Smooth muscle cell (in vitro differentiated cells): ENCODE results near the gene TXLNA. TPM values are rescaled to one million over a fixed set of nuclear protein-coding genes. Genes with fewer than 3 reads are reported as not detected.
"Not testable (repeated sequence)": the region's sequence is repeated elsewhere in the genome, so short reads cannot be mapped to it uniquely, and the experiment has no call there.

Source experiments
- DNase-seq: peaks from one replicate; lab custom pipeline; 2025; ENCODE audit not compliant: unreplicated experiment; lab: John Stamatoyannopoulos, UW
- H2AFZ ChIP-seq: fragments of 200-600 bp; sonication (generic); 2 replicates; pipeline ENCODE4 v1.6.0; 2016; ENCODE audit warnings: antibody characterized with exemption, low read depth, mild to moderate bottlenecking
- H3F3A ChIP-seq: fragments of 200-600 bp; sonication (generic); 2 replicates; pipeline ENCODE4 v1.6.0; 2017; ENCODE audit warnings: antibody characterized with exemption, low read depth
- H3K27ac ChIP-seq: fragments of 200-600 bp; sonication (generic); 2 replicates; pipeline ENCODE4 v1.5.1; 2016; ENCODE audit warnings: low read depth, mild to moderate bottlenecking
- H3K27me3 ChIP-seq: fragments of 200-600 bp; sonication (generic); 2 replicates; pipeline ENCODE4 v1.6.1; 2016; ENCODE audit warnings: low read depth, mild to moderate bottlenecking
- H3K36me3 ChIP-seq: fragments of 200-600 bp; sonication (generic); 2 replicates; pipeline ENCODE4 v1.5.1; 2016; ENCODE audit warnings: low read depth
- H3K4me1 ChIP-seq: fragments of 200-600 bp; sonication (generic); 2 replicates; pipeline ENCODE4 v1.5.1; 2016; ENCODE audit warnings: low read depth
- H3K4me2 ChIP-seq: fragments of 200-600 bp; sonication (generic); 2 replicates; pipeline ENCODE4 v1.6.0; 2016; ENCODE audit warnings: mild to moderate bottlenecking
- H3K4me3 ChIP-seq: fragments of 200-600 bp; sonication (generic); 2 replicates; pipeline ENCODE4 v1.5.1; 2016; ENCODE audit warnings: mild to moderate bottlenecking
- H3K79me2 ChIP-seq: fragments of 200-600 bp; sonication (generic); 2 replicates; pipeline ENCODE4 v1.6.0; 2016; ENCODE audit warnings: low read depth, mild to moderate bottlenecking
- H3K9ac ChIP-seq: fragments of 200-600 bp; sonication (generic); 2 replicates; pipeline ENCODE4 v1.6.0; 2016; ENCODE audit warnings: low read depth
- H3K9me3 ChIP-seq: fragments of 200-600 bp; sonication (generic); replicated peaks from 2 replicates; pipeline ENCODE4 v1.5.1; 2016; ENCODE audit warnings: low read depth
- H4K20me1 ChIP-seq: fragments of 200-600 bp; sonication (generic); 2 replicates; pipeline ENCODE4 v1.6.0; 2016; ENCODE audit warnings: low read depth
- WGBS: methylation state at CpG from one replicate; pipeline ENCODE4 v1.1.7; 2016; ENCODE audit warnings: low lambda C conversion rate; 5-methylcytosine and 5-hydroxymethylcytosine counted together
- polyA plus RNA-seq: library from polyadenylated mRNA; unstranded; fragments of >200 nt; fragmentation: Nextera tagmentation; extraction: Ambion mirVana; gene quantifications from 2 replicates; pipeline ENCODE4 v1.2.1, GENCODE V29; 2016
- total RNA-seq: library from RNA; depleted of rRNA; stranded (reverse); fragments of >200 nt; gene quantifications from 2 replicates; pipeline ENCODE4 v1.2.3, GENCODE V29; 2014
- TF ChIP-seq, protein P1 (sequence below): fragments of 200-600 bp; sonication (generic); IDR thresholded peaks from 2 replicates; pipeline ENCODE4 v1.5.1; 2017; ENCODE audit warnings: borderline replicate concordance, mild to moderate bottlenecking, antibody characterized with exemption; ENCODE audit not compliant: insufficient read depth, poor library complexity, severe bottlenecking

The TXLNA gene
- total and polyA plus RNA-seq, 2 experiments from 2014 or later, result 42.0 to 42.7 TPM

DNA sequence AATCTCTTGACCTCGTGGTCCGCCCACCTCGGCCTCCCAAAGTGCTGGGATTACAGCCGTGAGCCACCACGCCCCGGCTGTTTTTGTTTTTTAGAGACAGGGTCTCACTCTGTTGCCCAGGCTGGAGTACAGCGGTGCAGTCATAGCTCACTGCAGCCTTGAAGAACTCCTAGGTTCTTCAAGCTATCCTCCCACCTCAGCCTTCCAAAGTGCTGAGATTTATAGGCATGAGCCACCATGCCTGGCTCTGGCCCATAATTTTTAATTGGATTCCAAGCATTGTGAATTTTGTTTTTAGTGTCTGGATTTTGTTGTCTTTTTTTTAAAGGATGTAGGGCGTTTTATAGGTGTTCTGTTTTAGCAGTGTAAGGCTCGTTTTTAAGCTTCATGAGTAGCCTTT, 28.6 kb upstream of the TXLNA start:
- H3K4me2 ChIP-seq, result peak overlapping the region; percentile 41
- H3K9ac ChIP-seq, result no peak overlapping the region
- 66% methylated on average over 9 of the region's 9 CpGs for WGBS
- H3K79me2 ChIP-seq, result peaks cover 69% of the 10 kb centered on the region
- peak overlapping the region; percentile 64 for H3K27ac ChIP-seq
- peaks cover 11% of the 10 kb centered on the region for H3K4me1 ChIP-seq
- no peaks in the 10 kb centered on the region for H3K27me3 ChIP-seq
- TF ChIP-seq, protein P1, sequence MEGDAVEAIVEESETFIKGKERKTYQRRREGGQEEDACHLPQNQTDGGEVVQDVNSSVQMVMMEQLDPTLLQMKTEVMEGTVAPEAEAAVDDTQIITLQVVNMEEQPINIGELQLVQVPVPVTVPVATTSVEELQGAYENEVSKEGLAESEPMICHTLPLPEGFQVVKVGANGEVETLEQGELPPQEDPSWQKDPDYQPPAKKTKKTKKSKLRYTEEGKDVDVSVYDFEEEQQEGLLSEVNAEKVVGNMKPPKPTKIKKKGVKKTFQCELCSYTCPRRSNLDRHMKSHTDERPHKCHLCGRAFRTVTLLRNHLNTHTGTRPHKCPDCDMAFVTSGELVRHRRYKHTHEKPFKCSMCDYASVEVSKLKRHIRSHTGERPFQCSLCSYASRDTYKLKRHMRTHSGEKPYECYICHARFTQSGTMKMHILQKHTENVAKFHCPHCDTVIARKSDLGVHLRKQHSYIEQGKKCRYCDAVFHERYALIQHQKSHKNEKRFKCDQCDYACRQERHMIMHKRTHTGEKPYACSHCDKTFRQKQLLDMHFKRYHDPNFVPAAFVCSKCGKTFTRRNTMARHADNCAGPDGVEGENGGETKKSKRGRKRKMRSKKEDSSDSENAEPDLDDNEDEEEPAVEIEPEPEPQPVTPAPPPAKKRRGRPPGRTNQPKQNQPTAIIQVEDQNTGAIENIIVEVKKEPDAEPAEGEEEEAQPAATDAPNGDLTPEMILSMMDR, result no peak
- no peak for DNase-seq
- H2AFZ ChIP-seq, result no peak overlapping the region
- peaks cover 7% of the 10 kb centered on the region for H3F3A ChIP-seq
- H3K9me3 ChIP-seq, result no peaks in the 10 kb centered on the region
- H3K36me3 ChIP-seq, result no peaks in the 10 kb centered on the region
- H3K4me3 ChIP-seq, result no peak overlapping the region
- peaks cover 81% of the 10 kb centered on the region for H4K20me1 ChIP-seq

DNA sequence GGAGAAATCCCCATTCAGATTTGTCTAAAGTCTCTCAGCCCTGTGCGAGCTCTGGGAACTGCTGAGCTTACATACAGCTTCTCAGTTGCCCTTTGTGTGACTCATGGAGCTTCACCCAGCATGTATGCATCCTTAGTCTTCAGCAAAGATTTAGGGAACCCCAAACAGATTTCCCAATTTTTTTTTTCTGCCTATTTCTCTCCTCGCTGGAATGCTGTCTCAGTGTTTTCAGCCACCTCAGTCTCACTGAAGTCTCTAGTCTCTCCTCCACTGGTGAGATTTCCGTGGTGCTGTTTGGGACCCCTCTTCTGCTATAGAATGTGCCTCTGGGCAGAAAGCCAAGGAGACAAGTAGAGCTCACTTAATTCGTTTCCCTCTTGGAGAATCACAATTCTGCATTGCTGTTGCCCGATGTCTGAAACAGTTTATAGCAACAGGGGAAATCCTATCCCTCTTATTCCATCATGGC, 28.1 kb upstream of the TXLNA start:
- no peaks in the 10 kb centered on the region for H3K27me3 ChIP-seq
- peaks cover 7% of the 10 kb centered on the region for H3F3A ChIP-seq
- DNase-seq, result no peak
- H3K4me2 ChIP-seq, result peak overlapping the region; percentile 53
- no peak overlapping the region for H2AFZ ChIP-seq
- TF ChIP-seq, protein P1, result no peak
- no peak overlapping the region for H3K4me3 ChIP-seq
- peak overlapping the region; percentile 64 for H3K27ac ChIP-seq
- H3K9ac ChIP-seq, result no peak overlapping the region
- H3K36me3 ChIP-seq, result peaks cover 3% of the 10 kb centered on the region
- H4K20me1 ChIP-seq, result peaks cover 78% of the 10 kb centered on the region
- 12% methylated on average over 5 of the region's 5 CpGs for WGBS
- no peaks in the 10 kb centered on the region for H3K9me3 ChIP-seq
- peaks cover 64% of the 10 kb centered on the region for H3K79me2 ChIP-seq
- peaks cover 11% of the 10 kb centered on the region for H3K4me1 ChIP-seq

DNA sequence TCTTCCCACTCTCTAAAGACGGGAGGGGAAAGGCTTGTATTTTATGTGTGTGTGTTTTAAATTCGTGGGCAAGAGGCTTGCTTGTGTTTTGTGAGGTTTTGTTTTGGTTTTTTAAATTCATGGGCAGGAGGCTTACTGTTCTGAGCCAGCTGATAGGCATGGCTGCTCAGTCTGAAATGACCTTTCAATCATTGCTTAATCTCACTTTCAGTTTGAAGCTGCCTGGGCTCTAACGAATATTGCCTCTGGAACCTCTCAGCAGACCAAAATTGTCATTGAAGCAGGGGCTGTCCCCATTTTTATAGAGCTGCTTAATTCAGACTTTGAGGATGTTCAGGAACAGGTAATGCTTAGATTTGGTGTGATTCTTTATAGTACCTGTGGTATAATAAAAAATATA, 20.3 kb upstream of the TXLNA start:
- H3K27me3 ChIP-seq, result no peaks in the 10 kb centered on the region
- peaks cover 22% of the 10 kb centered on the region for H4K20me1 ChIP-seq
- WGBS, result 86% methylated on average over 3 of the region's 3 CpGs
- no peaks in the 10 kb centered on the region for H3K4me1 ChIP-seq
- H3K36me3 ChIP-seq, result peaks cover 28% of the 10 kb centered on the region
- TF ChIP-seq, protein P1, result no peak
- no peak overlapping the region for H3K4me3 ChIP-seq
- no peak overlapping the region for H3K27ac ChIP-seq
- no peak overlapping the region for H3K9ac ChIP-seq
- H3F3A ChIP-seq, result no peaks in the 10 kb centered on the region
- H3K4me2 ChIP-seq, result no peak overlapping the region
- H3K9me3 ChIP-seq, result no peaks in the 10 kb centered on the region
- no peak for DNase-seq
- H3K79me2 ChIP-seq, result peaks cover 5% of the 10 kb centered on the region
- no peak overlapping the region for H2AFZ ChIP-seq

DNA sequence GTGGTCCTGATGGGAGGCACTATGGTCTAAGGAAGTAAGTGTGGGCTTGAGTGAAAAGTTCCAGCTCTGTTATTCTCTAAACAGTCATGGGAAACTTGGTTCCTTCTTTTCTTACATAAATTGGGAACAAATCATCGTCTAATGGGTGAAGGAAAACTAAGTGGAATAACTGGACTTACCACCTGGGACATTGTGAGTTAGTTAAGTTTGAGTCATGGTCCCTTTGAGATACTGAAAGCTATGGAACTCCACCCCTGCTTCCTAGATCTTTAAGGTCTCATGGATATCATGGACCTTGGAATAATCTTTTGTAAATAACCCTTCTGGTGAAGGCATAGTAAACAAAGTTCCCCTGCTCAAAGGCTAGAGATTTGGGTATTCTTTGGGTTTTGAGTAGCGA, 16.1 kb upstream of the TXLNA start:
- Histone ChIP-seq H3K4me1 (no peaks in the 10 kb centered on the region), H3K27me3 (no peaks in the 10 kb centered on the region), H2AFZ (no peak overlapping the region), H3K9ac (no peak overlapping the region), H3K9me3 (no peaks in the 10 kb centered on the region), H3K27ac (peak overlapping the region; percentile 31), H3K79me2 (no peaks in the 10 kb centered on the region), H3F3A (no peaks in the 10 kb centered on the region), H3K4me3 (no peak overlapping the region), H4K20me1 (no peaks in the 10 kb centered on the region), H3K4me2 (no peak overlapping the region), H3K36me3 (peaks cover 14% of the 10 kb centered on the region)
- TF ChIP-seq, protein P1, result no peak
- no peak for DNase-seq
- 95% methylated on average over 2 of the region's 2 CpGs for WGBS

DNA sequence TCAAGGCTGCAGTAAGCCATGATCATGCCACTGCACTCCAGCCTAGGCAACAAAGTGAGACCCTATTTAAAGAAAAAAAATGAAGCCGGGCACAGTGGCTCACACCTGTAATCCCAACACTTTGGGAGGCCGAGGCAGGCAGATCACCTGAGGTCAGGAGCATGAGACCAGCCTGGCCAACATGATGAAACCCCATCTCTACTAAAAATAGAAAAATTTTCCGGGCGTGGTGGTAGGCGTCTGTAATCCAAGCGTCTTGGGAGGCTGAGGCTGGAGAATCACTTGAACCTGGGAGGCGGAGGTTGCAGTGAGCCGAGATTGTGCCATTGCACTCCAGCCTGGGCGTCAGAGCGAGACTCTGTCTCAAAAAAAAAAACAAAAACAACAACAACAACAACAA, 13.8 kb upstream of the TXLNA start:
- not testable (repeated sequence) for H3F3A ChIP-seq, H3K4me3 ChIP-seq, DNase-seq, H2AFZ ChIP-seq, H3K27me3 ChIP-seq, H3K9me3 ChIP-seq, H4K20me1 ChIP-seq, H3K9ac ChIP-seq, H3K79me2 ChIP-seq, H3K4me2 ChIP-seq, H3K27ac ChIP-seq, H3K4me1 ChIP-seq
- H3K36me3 ChIP-seq, result peaks cover 14% of the 10 kb centered on the region
- 98% methylated on average over 10 of the region's 10 CpGs for whole genome bisulfite sequencing
